K562 (cell line): Measurements from ENCODE around the gene KCTD1. TPM values are rescaled to one million over a fixed set of nuclear protein-coding genes. Genes with fewer than 3 reads are reported as not detected.

Experiments
- ATAC-seq: fragments of 200-7000 bp; cut with Tn5 transposase; 3 replicates; pipeline ENCODE4 v1.9.1; 2020; ENCODE audit warnings: moderate library complexity
- BruUV-seq: library from RNA; stranded (reverse); fragments of 400-500 nt; replicated peaks from 2 replicates; lab custom pipeline; 2021; lab: Mats Ljungman, UMichigan
- CTCF ChIA-PET: fragments of 300-600 bp; formaldehyde crosslinking; extraction: SDS; loops from one replicate; lab custom pipeline; 2021; ENCODE audit warnings: low intra/inter-chr PET ratio; lab: Yijun Ruan, JAX
- POLR2A ChIA-PET: fragments of 300-600, 350-650 bp; sonication (Branson Sonifier 250); formaldehyde crosslinking; extraction: SDS; loops from one replicate; lab custom pipeline; 2021; ENCODE audit warnings: antibody characterized with exemption, inconsistent platforms; lab: Yijun Ruan, JAX
- DNase-seq, 4 experiments: peaks; one replicate each; pipeline versions ENCODE4 v3.0.0 to v3.0.0-alpha.2; 2011 to 2018; ENCODE audit warnings: low spot score in 3 of 4, mixed read lengths in 3 of 4; ENCODE audit errors: extremely low read depth in 1 of 4
- FAIRE-seq: peaks from 2 replicates; lab custom pipeline; 2011; peaks lifted over from hg19 to GRCh38; lab: Jason Lieb, UNC
- H2AFZ ChIP-seq: 2 replicates; pipeline ENCODE4 v1.6.0; 2011; ENCODE audit warnings: low read depth, low read length, control low read depth, inconsistent platforms
- H3K27ac ChIP-seq: fragments of 200-600 bp; 3 replicates; pipeline ENCODE4 v1.8.0; 2011; ENCODE audit warnings: low read depth, mild to moderate bottlenecking, control low read depth, inconsistent platforms, low read length, moderate library complexity, mixed read lengths; ENCODE audit errors: extremely low read depth
- H3K27me3 ChIP-seq, 2 experiments: fragments of 300-600 bp in 1 of 2; 2 replicates in 1 of 2; 3 replicates in 1 of 2; pipeline versions ENCODE4 v1.6.0 to v1.8.0; 2011; ENCODE audit warnings: inconsistent platforms in 2 of 2, low read length in 2 of 2, mild to moderate bottlenecking in 1 of 2, mixed read lengths in 1 of 2, moderate library complexity in 1 of 2; ENCODE audit not compliant: control insufficient read depth in 2 of 2, insufficient read depth in 2 of 2
- H3K36me3 ChIP-seq: fragments of 300-600 bp; 3 replicates; pipeline ENCODE4 v1.8.0; 2011; ENCODE audit warnings: mild to moderate bottlenecking, low read length, inconsistent platforms; ENCODE audit not compliant: control insufficient read depth, insufficient read depth
- H3K4me1 ChIP-seq, 2 experiments: fragments of 200-600 bp in 1 of 2; replicated peaks in 1 of 2; 2 replicates in 1 of 2; 3 replicates in 1 of 2; pipeline versions ENCODE4 v1.5.1 to v1.8.0; 2011; ENCODE audit warnings: inconsistent platforms in 2 of 2, low read length in 2 of 2, mild to moderate bottlenecking in 1 of 2, mixed read lengths in 1 of 2, moderate library complexity in 1 of 2; ENCODE audit not compliant: control insufficient read depth in 2 of 2, insufficient read depth in 2 of 2
- H3K4me2 ChIP-seq: 2 replicates; pipeline ENCODE4 v1.6.1; 2011; ENCODE audit warnings: low read length, control low read depth, inconsistent platforms, mixed read lengths; ENCODE audit not compliant: insufficient read depth
- H3K4me3 ChIP-seq: fragments of 200-600 bp; sonication (generic), shearing (Covaris generic); 2 replicates; pipeline ENCODE4 v1.5.1; 2016; ENCODE audit warnings: control low read depth, inconsistent platforms
- H3K79me2 ChIP-seq: fragments of 200-600 bp; 3 replicates; pipeline ENCODE4 v1.8.0; 2011; ENCODE audit warnings: low read length, inconsistent platforms; ENCODE audit not compliant: control insufficient read depth, insufficient read depth
- H3K9ac ChIP-seq, 2 experiments: 2 replicates each; pipeline versions ENCODE4 v1.6.0 to v1.6.1; 2011; ENCODE audit warnings: low read depth in 2 of 2, low read length in 2 of 2, control low read depth in 1 of 2, inconsistent platforms in 1 of 2, mild to moderate bottlenecking in 1 of 2, mixed read lengths in 1 of 2; ENCODE audit not compliant: insufficient read depth in 1 of 2
- H3K9me1 ChIP-seq: one replicate; pipeline ENCODE4 v1.6.0; 2011; ENCODE audit warnings: inconsistent platforms, mild to moderate bottlenecking, low read length, moderate library complexity; ENCODE audit not compliant: control insufficient read depth, insufficient read depth
- H3K9me3 ChIP-seq: replicated peaks from 2 replicates; pipeline ENCODE4 v1.5.1; 2011; ENCODE audit warnings: low read depth, low read length, inconsistent platforms; ENCODE audit not compliant: control insufficient read depth, insufficient read depth
- H4K20me1 ChIP-seq: replicated peaks from 2 replicates; pipeline ENCODE4 v1.6.1; 2011; ENCODE audit warnings: low read length, inconsistent platforms, mixed read lengths; ENCODE audit not compliant: control insufficient read depth, insufficient read depth
- DACH1 ChIP-seq: fragments of 450-650 bp; IDR thresholded peaks from 2 replicates; pipeline ENCODE4 v1.6.1; 2018; ENCODE audit not compliant: partially characterized antibody
- ZKSCAN3 ChIP-seq: fragments of 250-450 bp; sonication (Bioruptor Pico); IDR thresholded peaks from 2 replicates; pipeline ENCODE4 v1.4.0; 2020
- ZNF24 ChIP-seq: fragments of 450-650 bp; IDR thresholded peaks from 2 replicates; pipeline ENCODE4 v1.6.1; 2016
- WGBS: fragments of 100-300 bp; shearing (Covaris generic); methylation state at CpG from one replicate; pipeline ENCODE4 v1.1.6; 2016; ENCODE audit warnings: low coverage, mixed read lengths; ENCODE audit not compliant: insufficient coverage; ENCODE audit errors: missing lambda C conversion rate; 5-methylcytosine and 5-hydroxymethylcytosine counted together
- in situ Hi-C: fragments of 300-500 bp; cut with MboI; formaldehyde crosslinking; loops from 4 replicates; pipeline ENCODE4 v1.15.0; 2018; ENCODE audit warnings: inconsistent platforms, mixed read lengths
- intact Hi-C: fragments of 100-400 bp; cut with micrococcal nuclease; formaldehyde crosslinking; loops from 2 replicates; pipeline ENCODE4 v1.14.2; 2022
- polyA plus RNA-seq, 8 experiments: library from polyadenylated mRNA; depleted of rRNA in 4 of 8; stranded (reverse) in 5 of 8; unstranded in 3 of 8; fragments of >200 nt; fragmentation: Nextera tagmentation in 2 of 8; fragmentation: Illumina TruSeq in 1 of 8; extraction: Ambion mirVana in 2 of 8; extraction: Trizol in 1 of 8; gene quantifications; 2 replicates each; pipeline versions ENCODE4 v1.2.1 to v1.2.3, GENCODE V29; 2011 to 2014; ENCODE audit warnings: inconsistent platforms in 1 of 8, missing spikeins in 1 of 8
- total RNA-seq, 7 experiments: library from RNA; depleted of rRNA in 6 of 7; stranded (reverse); fragments of >200 nt in 6 of 7; fragmentation: Illumina TruSeq in 2 of 7; extraction: Trizol in 2 of 7; gene quantifications; 2 replicates each; pipeline versions ENCODE4 v1.2.1 to v1.2.3, GENCODE V29; 2011 to 2021; ENCODE audit warnings: low replicate concordance in 1 of 7
- TF ChIP-seq, protein P1 (sequence below): sonication (generic); formaldehyde crosslinking; IDR thresholded peaks from 2 replicates; pipeline ENCODE4 v1.8.1; 2022; ENCODE audit warnings: missing genetic modification reagents

Gene KCTD1
- total and polyA plus RNA-seq, 9 of the 15 experiments (the other 6 are each of a cell fraction or from before 2014, with no cell fraction given) = not detected

DNA sequence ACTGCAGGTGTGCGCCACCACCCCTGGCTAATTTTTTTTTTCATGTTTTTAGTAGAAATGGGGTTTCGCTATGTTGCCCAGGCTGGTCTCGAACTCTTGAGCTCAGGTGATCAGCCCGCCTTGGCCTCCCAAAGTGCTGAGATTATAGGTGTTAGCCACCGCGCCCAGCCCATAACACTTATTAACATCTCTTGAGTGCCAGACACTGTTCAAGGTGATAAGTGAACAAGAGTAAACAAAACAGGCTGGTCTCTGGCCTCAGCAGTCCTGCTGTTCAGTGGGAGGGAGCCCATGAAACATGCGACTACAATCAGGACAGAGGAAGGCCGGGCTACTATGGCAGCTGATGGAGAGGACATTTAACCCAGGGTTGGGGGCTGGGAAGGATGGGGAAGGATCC is 42.3 kb downstream of the KCTD1 start:
- Histone ChIP-seq H3K27ac (no peak overlapping the region), H3K4me3 (no peak overlapping the region), H4K20me1 (no peaks in the 10 kb centered on the region), H3K9me1 (no peaks in the 10 kb centered on the region), H3K9ac (no peak overlapping the region), H3K36me3 (no peaks in the 10 kb centered on the region)
- no peak for ATAC-seq
- WGBS = under 1% methylated on average over 8 of the region's 8 CpGs
- FAIRE-seq = no peak
- BruUV-seq = no TSS peak
- intact Hi-C loops = no loop called here
- CTCF ChIA-PET = no interaction called here
- POLR2A ChIA-PET = interaction anchor here (1.3 kb wide), 1 partner anchor 31 kb away, joined by 3 read pairs; no protein-coding TSS in a partner anchor
- DNase-seq = no peak
- TF ChIP-seq DACH1 (no peak), ZKSCAN3 (CRISPR knock-in tag) (no peak)
- TF ChIP-seq, protein P1, sequence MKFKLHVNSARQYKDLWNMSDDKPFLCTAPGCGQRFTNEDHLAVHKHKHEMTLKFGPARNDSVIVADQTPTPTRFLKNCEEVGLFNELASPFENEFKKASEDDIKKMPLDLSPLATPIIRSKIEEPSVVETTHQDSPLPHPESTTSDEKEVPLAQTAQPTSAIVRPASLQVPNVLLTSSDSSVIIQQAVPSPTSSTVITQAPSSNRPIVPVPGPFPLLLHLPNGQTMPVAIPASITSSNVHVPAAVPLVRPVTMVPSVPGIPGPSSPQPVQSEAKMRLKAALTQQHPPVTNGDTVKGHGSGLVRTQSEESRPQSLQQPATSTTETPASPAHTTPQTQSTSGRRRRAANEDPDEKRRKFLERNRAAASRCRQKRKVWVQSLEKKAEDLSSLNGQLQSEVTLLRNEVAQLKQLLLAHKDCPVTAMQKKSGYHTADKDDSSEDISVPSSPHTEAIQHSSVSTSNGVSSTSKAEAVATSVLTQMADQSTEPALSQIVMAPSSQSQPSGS = no peak
- TF ChIP-seq, all 486 proteins: peak for 0
- Histone ChIP-seq H3K9me3 (no peaks in the 10 kb centered on the region), H3K4me1 (no peaks in the 10 kb centered on the region), H3K79me2 (no peaks in the 10 kb centered on the region), H2AFZ (no peak overlapping the region), H3K27me3 (peaks cover 2 to 5% of the 10 kb centered on the region in 2 experiments; a peak in 1 of 5 replicates), H3K4me2 (no peak overlapping the region)
- in situ Hi-C loops = no loop called here

DNA sequence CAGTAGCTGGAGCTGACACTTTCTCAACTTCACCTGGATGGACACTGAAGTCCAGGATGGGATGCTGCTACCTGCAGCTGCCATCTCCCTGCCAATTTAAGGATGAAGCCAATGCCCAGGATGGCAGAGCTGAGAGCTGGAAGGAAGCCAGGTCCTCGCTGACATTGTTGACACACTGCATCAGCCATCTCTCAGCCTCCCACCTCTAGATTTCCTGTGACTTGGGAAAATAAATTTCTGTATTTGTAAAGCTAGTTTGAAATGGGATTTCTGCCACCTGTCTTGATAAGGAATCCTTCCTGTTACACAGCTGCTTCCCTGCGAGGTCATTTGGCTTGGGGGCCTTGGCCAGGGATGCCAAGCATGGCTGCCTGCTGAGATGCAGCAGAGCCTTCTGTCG is 43.5 kb downstream of the KCTD1 start:
- CTCF ChIA-PET = no interaction called here
- BruUV-seq = no TSS peak

More for the DNA sequence above, 43.5 kb downstream of the KCTD1 start:
- Histone ChIP-seq H3K9ac (no peak overlapping the region), H3K36me3 (no peaks in the 10 kb centered on the region), H3K27me3 (peaks cover 2 to 9% of the 10 kb centered on the region in 2 experiments; a peak in 2 of 5 replicates), H3K9me3 (no peaks in the 10 kb centered on the region), H3K27ac (no peak overlapping the region), H4K20me1 (no peaks in the 10 kb centered on the region), H3K4me1 (no peaks in the 10 kb centered on the region), H2AFZ (no peak overlapping the region), H3K9me1 (no peaks in the 10 kb centered on the region), H3K79me2 (no peaks in the 10 kb centered on the region), H3K4me2 (no peak overlapping the region), H3K4me3 (no peak overlapping the region)
- POLR2A ChIA-PET = no interaction called here
- no peak for DNase-seq
- TF ChIP-seq ZNF24 = no peak
- intact Hi-C loops = no loop called here
- WGBS = 0% methylated on average over 3 of the region's 3 CpGs
- in situ Hi-C loops = no loop called here
- ATAC-seq = no peak
- no peak for FAIRE-seq
